SKM-1 (cell line): ENCODE results near the gene ZDHHC16.
"Not testable (repeated sequence)": the region's sequence is repeated elsewhere in the genome, so short reads cannot be mapped to it uniquely, and the experiment has no call there.

Experiments used
- DNase-seq: peaks from one replicate; lab custom pipeline; 2025; ENCODE audit not compliant: unreplicated experiment; lab: John Stamatoyannopoulos, UW

Gene ZDHHC16

GRCh38 chr10:97475936-97476594 lies 30.1 kb downstream of the ZDHHC16 start:
- peak; percentile 27 for DNase-seq

GRCh38 chr10:97479410-97479809 lies 33.4 kb downstream of the ZDHHC16 start:
- DNase-seq, result not testable (repeated sequence)

- no peak for DNase-seq
Measured at GRCh38 chr10:97479939-97480338, 34.0 kb downstream of the ZDHHC16 start.

- no peak for DNase-seq
Measured at GRCh38 chr10:97481071-97481470, 35.1 kb downstream of the ZDHHC16 start.

GRCh38 chr10:97482381-97482780 lies 36.4 kb downstream of the ZDHHC16 start:
- no peak for DNase-seq

- DNase-seq, result no peak
Measured at GRCh38 chr10:97483506-97483905, 37.5 kb downstream of the ZDHHC16 start.

GRCh38 chr10:97483921-97484320 lies 37.9 kb downstream of the ZDHHC16 start:
- DNase-seq, result no peak

- no peak for DNase-seq
Measured at GRCh38 chr10:97485647-97486281, 39.8 kb downstream of the ZDHHC16 start.

GRCh38 chr10:97490592-97490991 lies 44.6 kb downstream of the ZDHHC16 start:
- DNase-seq, result no peak

GRCh38 chr10:97494151-97494550 lies 48.2 kb downstream of the ZDHHC16 start:
- DNase-seq, result no peak

- DNase-seq, result no peak
Measured at GRCh38 chr10:97494863-97495506, 49.0 kb downstream of the ZDHHC16 start.

- peak; percentile 47 for DNase-seq
Measured at GRCh38 chr10:97497572-97498075, 51.6 kb downstream of the ZDHHC16 start.

GRCh38 chr10:97498076-97498840 lies 52.3 kb downstream of the ZDHHC16 start, which contains the start of gene MMS19:
Gene MMS19 (minus strand): TSS chr10:97498422. CDS start chr10:97498384, 38 bp downstream.
- peak; percentile 91 for DNase-seq

GRCh38 chr10:97498841-97499560 lies 53.0 kb downstream of the ZDHHC16 start, which contains the start of gene UBTD1:
Gene UBTD1 (plus strand): TSS chr10:97498924. CDS start chr10:97499204, 280 bp downstream.
- DNase-seq, result no peak

GRCh38 chr10:97499561-97500296 lies 53.8 kb downstream of the ZDHHC16 start:
- DNase-seq, result peak; percentile 54

- no peak for DNase-seq
Measured at GRCh38 chr10:97500297-97500575, 54.3 kb downstream of the ZDHHC16 start.

GRCh38 chr10:97502916-97503315 lies 56.9 kb downstream of the ZDHHC16 start:
- DNase-seq, result no peak

- DNase-seq, result no peak
Measured at GRCh38 chr10:97503406-97503805, 57.4 kb downstream of the ZDHHC16 start.

- DNase-seq, result peak; percentile 41
Measured at GRCh38 chr10:97505152-97505551, 59.2 kb downstream of the ZDHHC16 start.
